Measurements from ENCODE around the gene ZNF638. TPM values are rescaled to one million over a fixed set of nuclear protein-coding genes. Genes with fewer than 3 reads are reported as not detected.

ZNF638 gene
- total and polyA plus RNA-seq, 9 of the 15 experiments (the other 6 are each of a cell fraction or from before 2014, with no cell fraction given): 53.3 to 165 (median 98.8) TPM

GRCh38 chr2:71348302-71348701, 16.7 kb downstream of the ZNF638 start:
- in situ Hi-C loops (cut with MboI) (no loop called here), intact Hi-C loops (cut with micrococcal nuclease) (no loop called here)
- Histone ChIP-seq H2AFZ (ENCODE audit: low read depth, low read length) (no peak overlapping the region), H3K4me2 (ENCODE audit: insufficient read depth, low read length) (no peak overlapping the region), H3K9ac (ENCODE audit: insufficient read depth in 1 of 2, low read depth in 2 of 2, low read length in 2 of 2) (no peak overlapping the region), H3K79me2 (ENCODE audit: control insufficient read depth, insufficient read depth, low read length) (peaks cover 96% of the 10 kb centered on the region), H3K9me3 (replicated peaks; ENCODE audit: control insufficient read depth, insufficient read depth, low read depth, low read length) (no peaks in the 10 kb centered on the region), H3K4me1 (replicated peaks in 1 of 2; ENCODE audit: control insufficient read depth in 2 of 2, insufficient read depth in 2 of 2, low read length in 2 of 2) (no peaks in the 10 kb centered on the region), H3K9me1 (ENCODE audit: control insufficient read depth, insufficient read depth, low read length) (peaks cover 2% of the 10 kb centered on the region), H3K4me3 (no peak overlapping the region), H3K27ac (ENCODE audit: extremely low read depth, low read depth, low read length) (no peak overlapping the region), H4K20me1 (replicated peaks; ENCODE audit: control insufficient read depth, insufficient read depth, low read length) (peaks cover 16% of the 10 kb centered on the region), H3K27me3 (ENCODE audit: control insufficient read depth in 2 of 2, insufficient read depth in 2 of 2, low read length in 2 of 2) (no peaks in the 10 kb centered on the region), H3K36me3 (ENCODE audit: control insufficient read depth, insufficient read depth, low read length) (peaks cover 58% of the 10 kb centered on the region)
- WGBS (ENCODE audit: insufficient coverage, low coverage, missing lambda C conversion rate): 92% methylated on average over 3 of the region's 3 CpGs
- peak in 3 of 4 experiments; percentile 22 to 34 (median 26) for DNase-seq (ENCODE audit: extremely low read depth in 1 of 4, low spot score in 3 of 4)
- ATAC-seq: no peak
- CTCF ChIA-PET (ENCODE audit: low intra/inter-chr PET ratio): no interaction called here
- no peak for FAIRE-seq
- POLR2A ChIA-PET: no interaction called here
- no TSS peak for BruUV-seq (replicated peaks)
- TF ChIP-seq TFE3 (CRISPR knock-in tag; IDR thresholded peaks at IDR 0.05) (no peak), TBP (optimal IDR thresholded peaks at IDR 0.05; ENCODE audit: low read depth, low read length) (no peak), CBX1 (IDR thresholded peaks at IDR 0.05; ENCODE audit: low read depth) (no peak), SIRT6 (IDR thresholded peaks at IDR 0.05; ENCODE audit: low read depth, low read length) (no peak), ZEB2 (IDR thresholded peaks at IDR 0.05) (no peak), PATZ1 (CRISPR knock-in tag; IDR thresholded peaks at IDR 0.05; ENCODE audit: borderline replicate concordance) (no peak), MCM3 (IDR thresholded peaks at IDR 0.05) (no peak), TAF7 (tag; IDR thresholded peaks at IDR 0.05) (no peak), EHMT2 (IDR thresholded peaks at IDR 0.05) (peak; percentile 97), VEZF1 (CRISPR knock-in tag; IDR thresholded peaks at IDR 0.05) (0 out of 2 replicates have a peak, but pooled peaks have one; percentile 18), ZNF644 (tag; IDR thresholded peaks at IDR 0.05; ENCODE audit: low read depth) (peak; percentile 62; the same call in 1 of the 2 replicates), GTF2F1 (IDR thresholded peaks at IDR 0.05; ENCODE audit: low read depth, low read length) (no peak), RHOXF2B (CRISPR knock-in tag; conservative IDR thresholded peaks at IDR 0.05) (no peak), NR0B1 (IDR thresholded peaks at IDR 0.05; ENCODE audit: partially characterized antibody) (no peak), RBM15 (IDR thresholded peaks at IDR 0.05; ENCODE audit: insufficient read depth, low read length) (no peak), ZNF239 (CRISPR knock-in tag; IDR thresholded peaks at IDR 0.05) (no peak)

Data from K562 (cell line).